OCI-LY7 (cell line): Measurements from ENCODE around the gene SPECC1L.

ENCODE experiments used
- CTCF ChIP-seq: fragments of 200-600 bp; sonication (generic); conservative IDR thresholded peaks from 2 replicates; pipeline ENCODE4 v1.5.1; 2014; ENCODE audit warnings: mild to moderate bottlenecking, antibody characterized with exemption, low read length, moderate library complexity, mixed read lengths
- EZH2phosphoT487 ChIP-seq: fragments of 200-600 bp; sonication (generic); IDR thresholded peaks from 2 replicates; pipeline ENCODE4 v1.6.1; 2018; ENCODE audit warnings: low read depth, borderline replicate concordance, mild to moderate bottlenecking, mixed run types, antibody characterized with exemption, low read length, moderate library complexity, mixed read lengths

GRCh38 chr22:24225044-24225601 is 45.5 kb upstream of the SPECC1L start:
- TF ChIP-seq CTCF = no peak
- no peak for TF ChIP-seq EZH2phosphoT487
